ENCODE measurements around the gene ALDH16A1. TPM values are rescaled to one million over a fixed set of nuclear protein-coding genes. Genes with fewer than 3 reads are reported as not detected.

The ALDH16A1 gene
- polyA plus RNA-seq, 1 donor (not counting 4 experiments of a cell fraction or from before 2014, with no cell fraction given) = 7.1 TPM

- H2AFZ ChIP-seq (ENCODE audit: control insufficient read depth, low read length) = no peak overlapping the region
These were observed 12.4 kb upstream of the ALDH16A1 start for GRCh38 chr19:49440439-49441209.

DNA sequence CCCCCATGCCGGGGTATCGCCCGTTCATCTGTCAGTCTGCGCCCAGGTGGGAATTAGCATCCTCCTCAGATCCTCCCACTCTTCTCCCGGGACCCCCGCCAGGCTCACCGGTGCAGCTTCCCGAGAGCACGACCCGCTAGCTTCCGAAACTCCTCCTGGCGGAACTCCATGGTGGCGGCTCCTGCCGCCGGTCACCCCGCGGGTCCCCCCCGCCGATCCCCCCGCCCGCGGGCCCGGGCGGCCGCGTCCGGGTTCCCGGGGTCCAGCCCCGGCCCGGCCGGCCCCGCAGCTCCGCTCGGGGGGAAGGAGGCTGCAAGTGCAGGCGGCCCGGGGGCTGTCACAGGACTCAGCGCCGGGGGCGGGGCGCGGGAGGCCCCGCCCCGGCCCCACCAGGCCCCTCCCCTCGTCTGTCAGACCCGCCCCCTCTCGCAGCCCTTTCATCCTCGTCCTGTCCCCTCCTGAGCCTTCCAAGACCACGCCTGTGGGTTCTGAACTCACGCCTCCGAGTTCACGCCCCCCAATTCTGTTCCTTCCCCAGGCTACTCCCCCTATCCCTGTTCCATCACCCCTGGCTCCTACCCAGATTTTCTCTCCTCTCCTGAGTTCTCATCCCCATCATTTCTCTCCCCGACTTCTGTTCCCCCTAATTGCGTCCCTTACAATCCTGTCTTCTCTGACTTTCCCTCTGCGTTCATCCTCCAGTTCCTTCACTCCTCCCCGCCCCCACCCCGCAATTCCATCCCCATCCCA lies 11.6 kb upstream of the ALDH16A1 start, which contains the start of gene SLC17A7:
SLC17A7 (minus strand) TSS at position 318 of the 750 bp plus-strand sequence; CDS start at position 170, 148 bp downstream.
- Histone ChIP-seq H3K9me1 (ENCODE audit: control insufficient read depth, extremely low read depth, insufficient read depth, low read length) (no peaks in the 10 kb centered on the region), H3K4me2 (ENCODE audit: control insufficient read depth, extremely low read depth, insufficient read depth, low read depth, low read length) (peak within 1 kb of the TSS; percentile 56), H3K4me3 (ENCODE audit: control insufficient read depth in 2 of 3, extremely low read depth in 1 of 3, insufficient read depth in 2 of 3, low read depth in 1 of 3, low read length in 3 of 3) (peak within 1 kb of the TSS; percentile 6 to 53 (median 10)), H3K4me1 (ENCODE audit: control insufficient read depth, extremely low read depth, insufficient read depth, low read length) (peaks cover 7% of the 10 kb centered on the region), H3K9ac (ENCODE audit: control insufficient read depth, extremely low read depth, insufficient read depth, low read length) (no peak within 1 kb of the TSS), H2AFZ (ENCODE audit: control insufficient read depth, low read length) (no peak within 1 kb of the TSS), H3K27me3 (ENCODE audit: control insufficient read depth, extremely low read depth, insufficient read depth, low read length) (peaks cover 61% of the 10 kb centered on the region), H3K36me3 (ENCODE audit: control insufficient read depth in 2 of 2, extremely low read depth in 1 of 2, insufficient read depth in 2 of 2, low read length in 2 of 2) (no peaks in the 10 kb centered on the region), H3K27ac (ENCODE audit: control insufficient read depth, insufficient read depth, low read length) (no peak within 1 kb of the TSS), H4K20me1 (ENCODE audit: control insufficient read depth, extremely low read depth, insufficient read depth, low read length) (no peaks in the 10 kb centered on the region), H3K79me2 (ENCODE audit: control insufficient read depth, insufficient read depth, low read length) (no peaks in the 10 kb centered on the region), H3K9me3 (ENCODE audit: control insufficient read depth, low read depth, low read length) (no peaks in the 10 kb centered on the region)
- peak; percentile 91 for TF ChIP-seq EZH2 (IDR thresholded peaks at IDR 0.05; ENCODE audit: low read length)
- TF ChIP-seq, protein P1, sequence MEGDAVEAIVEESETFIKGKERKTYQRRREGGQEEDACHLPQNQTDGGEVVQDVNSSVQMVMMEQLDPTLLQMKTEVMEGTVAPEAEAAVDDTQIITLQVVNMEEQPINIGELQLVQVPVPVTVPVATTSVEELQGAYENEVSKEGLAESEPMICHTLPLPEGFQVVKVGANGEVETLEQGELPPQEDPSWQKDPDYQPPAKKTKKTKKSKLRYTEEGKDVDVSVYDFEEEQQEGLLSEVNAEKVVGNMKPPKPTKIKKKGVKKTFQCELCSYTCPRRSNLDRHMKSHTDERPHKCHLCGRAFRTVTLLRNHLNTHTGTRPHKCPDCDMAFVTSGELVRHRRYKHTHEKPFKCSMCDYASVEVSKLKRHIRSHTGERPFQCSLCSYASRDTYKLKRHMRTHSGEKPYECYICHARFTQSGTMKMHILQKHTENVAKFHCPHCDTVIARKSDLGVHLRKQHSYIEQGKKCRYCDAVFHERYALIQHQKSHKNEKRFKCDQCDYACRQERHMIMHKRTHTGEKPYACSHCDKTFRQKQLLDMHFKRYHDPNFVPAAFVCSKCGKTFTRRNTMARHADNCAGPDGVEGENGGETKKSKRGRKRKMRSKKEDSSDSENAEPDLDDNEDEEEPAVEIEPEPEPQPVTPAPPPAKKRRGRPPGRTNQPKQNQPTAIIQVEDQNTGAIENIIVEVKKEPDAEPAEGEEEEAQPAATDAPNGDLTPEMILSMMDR (optimal IDR thresholded peaks at IDR 0.05 in 1 of 3, IDR thresholded peaks at IDR 0.05 in 1 of 3, conservative IDR thresholded peaks at IDR 0.05 in 1 of 3; ENCODE audit: extremely low read depth in 1 of 3, insufficient read depth in 2 of 3, low read length in 3 of 3) = no peak
- FAIRE-seq = no peak
- dilution Hi-C loops (cut with MboI; ENCODE audit: extremely low pct_ligation_motif_present, low sequenced_read_pairs) = no loop called here
- DNase-seq (ENCODE audit: low read depth, low spot score) = no peak

More at GRCh38 chr19:49440439-49441209, 12.4 kb upstream of the ALDH16A1 start:
- Histone ChIP-seq H3K79me2 (ENCODE audit: control insufficient read depth, insufficient read depth, low read length) (no peaks in the 10 kb centered on the region), H3K9me3 (ENCODE audit: control insufficient read depth, low read depth, low read length) (no peaks in the 10 kb centered on the region), H3K27ac (ENCODE audit: control insufficient read depth, insufficient read depth, low read length) (no peak overlapping the region), H3K4me3 (ENCODE audit: control insufficient read depth in 2 of 3, extremely low read depth in 1 of 3, insufficient read depth in 2 of 3, low read depth in 1 of 3, low read length in 3 of 3) (peak overlapping the region in 1 of 3 experiments; percentile 10), H3K4me2 (ENCODE audit: control insufficient read depth, extremely low read depth, insufficient read depth, low read depth, low read length) (peak overlapping the region; percentile 37), H3K36me3 (ENCODE audit: control insufficient read depth in 2 of 2, extremely low read depth in 1 of 2, insufficient read depth in 2 of 2, low read length in 2 of 2) (no peaks in the 10 kb centered on the region), H3K9ac (ENCODE audit: control insufficient read depth, extremely low read depth, insufficient read depth, low read length) (no peak overlapping the region), H3K4me1 (ENCODE audit: control insufficient read depth, extremely low read depth, insufficient read depth, low read length) (peaks cover 7% of the 10 kb centered on the region), H3K9me1 (ENCODE audit: control insufficient read depth, extremely low read depth, insufficient read depth, low read length) (no peaks in the 10 kb centered on the region), H3K27me3 (ENCODE audit: control insufficient read depth, extremely low read depth, insufficient read depth, low read length) (peaks cover 68% of the 10 kb centered on the region), H4K20me1 (ENCODE audit: control insufficient read depth, extremely low read depth, insufficient read depth, low read length) (no peaks in the 10 kb centered on the region)
- FAIRE-seq (no peak), DNase-seq (ENCODE audit: low read depth, low spot score) (no peak)
- dilution Hi-C loops (cut with MboI; ENCODE audit: extremely low pct_ligation_motif_present, low sequenced_read_pairs) = no loop called here
- TF ChIP-seq, protein P1 (optimal IDR thresholded peaks at IDR 0.05 in 1 of 3, IDR thresholded peaks at IDR 0.05 in 1 of 3, conservative IDR thresholded peaks at IDR 0.05 in 1 of 3; ENCODE audit: extremely low read depth in 1 of 3, insufficient read depth in 2 of 3, low read length in 3 of 3) = no peak
- TF ChIP-seq EZH2 (IDR thresholded peaks at IDR 0.05; ENCODE audit: low read length) = no peak
